ENCODE results near the gene COL6A2. TPM values are rescaled to one million over a fixed set of nuclear protein-coding genes. Genes with fewer than 3 reads are reported as not detected.
"Not testable (repeated sequence)": the region's sequence is repeated elsewhere in the genome, so short reads cannot be mapped to it uniquely, and the experiment has no call there.

Gene COL6A2
- total and polyA plus RNA-seq, 2 donors (not counting 1 experiment from before 2014, with no cell fraction given) = 1.2 to 2.1 TPM

- Mint-ChIP-seq H3K27me3 (peaks cover 3% of the 10 kb centered on the region), H3K27ac (no peak overlapping the region), H3K4me3 (no peak overlapping the region), H3K9me3 (ENCODE audit: insufficient read depth) (no peaks in the 10 kb centered on the region), H3K4me1 (peaks cover 1% of the 10 kb centered on the region)
- H3K36me3 ChIP-seq (replicated peaks in 1 of 2; ENCODE audit: control extremely low read depth in 1 of 2, control insufficient read depth in 1 of 2, extremely low read depth in 1 of 2, insufficient read depth in 2 of 2, low read length in 1 of 2) = no peaks in the 10 kb centered on the region
- H2AFZ ChIP-seq (ENCODE audit: insufficient read depth, low read depth, low read length, poor library complexity, severe bottlenecking) = no peak overlapping the region
- H3K4me3 ChIP-seq (ENCODE audit: control extremely low read depth in 1 of 5, extremely low read depth in 1 of 5, insufficient read depth in 1 of 5, low read depth in 2 of 5, low read length in 4 of 5) = no peak overlapping the region
- ATAC-seq (ENCODE audit: low read depth) = no peak
- WGBS (ENCODE audit: insufficient coverage) = 75% methylated on average over 28 of the region's 28 CpGs
- H3K9ac ChIP-seq (ENCODE audit: low read length) = no peak overlapping the region
- no peaks in the 10 kb centered on the region for H3K79me2 ChIP-seq (ENCODE audit: control insufficient read depth, insufficient read depth, low read length)
- POLR2A ChIA-PET = no interaction called here
- no peaks in the 10 kb centered on the region for H3K27me3 ChIP-seq (replicated peaks in 1 of 4; ENCODE audit: control extremely low read depth in 1 of 4, control insufficient read depth in 3 of 4, insufficient read depth in 4 of 4, low read length in 3 of 4)
- H3K27ac ChIP-seq (ENCODE audit: low read length in 2 of 2) = no peak overlapping the region
- H4K20me1 ChIP-seq (ENCODE audit: control insufficient read depth, insufficient read depth, low read length, poor library complexity, severe bottlenecking) = no peaks in the 10 kb centered on the region
- H3K4me1 ChIP-seq (ENCODE audit: control insufficient read depth in 2 of 2, insufficient read depth in 2 of 2, low read length in 2 of 2) = no peaks in the 10 kb centered on the region
- no peak for DNase-seq
- H3K9me3 ChIP-seq (ENCODE audit: control extremely low read depth in 1 of 3, control insufficient read depth in 2 of 3, insufficient read depth in 1 of 3, low read length in 2 of 3) = peaks cover 0 to 9% (median 0%) of the 10 kb centered on the region in 3 donors
- H3K4me2 ChIP-seq (replicated peaks; ENCODE audit: low read depth, low read length, poor library complexity, severe bottlenecking) = no peak overlapping the region
- intact Hi-C loops (cut with micrococcal nuclease) = no loop called here
- no peak for TF ChIP-seq EZH2 (IDR thresholded peaks at IDR 0.05; ENCODE audit: borderline replicate concordance, insufficient read depth, low read depth, low read length, poor library complexity, severe bottlenecking)
- no peak for TF ChIP-seq CTCF (IDR thresholded peaks at IDR 0.05)
- CTCF ChIA-PET = no interaction called here
Measured at GRCh38 chr21:46138383-46138970, 40.6 kb downstream of the COL6A2 start.

- DNase-seq (no peak), ATAC-seq (ENCODE audit: low read depth) (no peak)
- intact Hi-C loops (cut with micrococcal nuclease) = no loop called here
- Mint-ChIP-seq H3K27me3 (peaks cover 3% of the 10 kb centered on the region), H3K4me3 (no peak overlapping the region), H3K27ac (no peak overlapping the region), H3K4me1 (peaks cover 7% of the 10 kb centered on the region), H3K9me3 (ENCODE audit: insufficient read depth) (no peaks in the 10 kb centered on the region)
- H3K4me3 ChIP-seq (ENCODE audit: control extremely low read depth in 1 of 5, extremely low read depth in 1 of 5, insufficient read depth in 1 of 5, low read depth in 2 of 5, low read length in 4 of 5) = no peak overlapping the region
- no peaks in the 10 kb centered on the region for H3K36me3 ChIP-seq (replicated peaks in 1 of 2; ENCODE audit: control extremely low read depth in 1 of 2, control insufficient read depth in 1 of 2, extremely low read depth in 1 of 2, insufficient read depth in 2 of 2, low read length in 1 of 2)
- no peak overlapping the region for H3K9ac ChIP-seq (ENCODE audit: low read length)
- peaks cover 0 to 5% of the 10 kb centered on the region in 2 donors for H3K4me1 ChIP-seq (ENCODE audit: control insufficient read depth in 2 of 2, insufficient read depth in 2 of 2, low read length in 2 of 2)
- no peak overlapping the region for H3K4me2 ChIP-seq (replicated peaks; ENCODE audit: low read depth, low read length, poor library complexity, severe bottlenecking)
- H3K27ac ChIP-seq (ENCODE audit: low read length in 2 of 2) = no peak overlapping the region
- TF ChIP-seq CTCF (IDR thresholded peaks at IDR 0.05) (no peak), EZH2 (IDR thresholded peaks at IDR 0.05; ENCODE audit: borderline replicate concordance, insufficient read depth, low read depth, low read length, poor library complexity, severe bottlenecking) (no peak)
- H2AFZ ChIP-seq (ENCODE audit: insufficient read depth, low read depth, low read length, poor library complexity, severe bottlenecking) = no peak overlapping the region
- WGBS (ENCODE audit: insufficient coverage) = 94% methylated on average over 8 of the region's 15 CpGs
- H3K9me3 ChIP-seq (ENCODE audit: control extremely low read depth in 1 of 3, control insufficient read depth in 2 of 3, insufficient read depth in 1 of 3, low read length in 2 of 3) = peaks cover 0 to 9% (median 0%) of the 10 kb centered on the region in 3 donors
- H3K79me2 ChIP-seq (ENCODE audit: control insufficient read depth, insufficient read depth, low read length) = no peaks in the 10 kb centered on the region
- POLR2A ChIA-PET = no interaction called here
- CTCF ChIA-PET = no interaction called here
- no peaks in the 10 kb centered on the region for H3K27me3 ChIP-seq (replicated peaks in 1 of 4; ENCODE audit: control extremely low read depth in 1 of 4, control insufficient read depth in 3 of 4, insufficient read depth in 4 of 4, low read length in 3 of 4)
- no peaks in the 10 kb centered on the region for H4K20me1 ChIP-seq (ENCODE audit: control insufficient read depth, insufficient read depth, low read length, poor library complexity, severe bottlenecking)
Measured at GRCh38 chr21:46139686-46140085, 41.8 kb downstream of the COL6A2 start.

- H3K9ac ChIP-seq (ENCODE audit: low read length); CTCF ChIA-PET; H3K27me3 Mint-ChIP-seq; H3K79me2 ChIP-seq (ENCODE audit: control insufficient read depth, insufficient read depth, low read length); H4K20me1 ChIP-seq (ENCODE audit: control insufficient read depth, insufficient read depth, low read length, poor library complexity, severe bottlenecking); H3K4me2 ChIP-seq (replicated peaks; ENCODE audit: low read depth, low read length, poor library complexity, severe bottlenecking); H3K27me3 ChIP-seq (replicated peaks in 1 of 4; ENCODE audit: control extremely low read depth in 1 of 4, control insufficient read depth in 3 of 4, insufficient read depth in 4 of 4, low read length in 3 of 4); H3K27ac Mint-ChIP-seq; POLR2A ChIA-PET; ATAC-seq (ENCODE audit: low read depth); intact Hi-C loops (cut with micrococcal nuclease); H3K4me3 ChIP-seq (ENCODE audit: control extremely low read depth in 1 of 5, extremely low read depth in 1 of 5, insufficient read depth in 1 of 5, low read depth in 2 of 5, low read length in 4 of 5); H3K4me1 Mint-ChIP-seq; DNase-seq; H2AFZ ChIP-seq (ENCODE audit: insufficient read depth, low read depth, low read length, poor library complexity, severe bottlenecking); H3K9me3 ChIP-seq (ENCODE audit: control extremely low read depth in 1 of 3, control insufficient read depth in 2 of 3, insufficient read depth in 1 of 3, low read length in 2 of 3); H3K27ac ChIP-seq (ENCODE audit: low read length in 2 of 2); H3K9me3 Mint-ChIP-seq (ENCODE audit: insufficient read depth); H3K4me3 Mint-ChIP-seq; H3K4me1 ChIP-seq (ENCODE audit: control insufficient read depth in 2 of 2, insufficient read depth in 2 of 2, low read length in 2 of 2); H3K36me3 ChIP-seq (replicated peaks in 1 of 2; ENCODE audit: control extremely low read depth in 1 of 2, control insufficient read depth in 1 of 2, extremely low read depth in 1 of 2, insufficient read depth in 2 of 2, low read length in 1 of 2): not testable (repeated sequence)
- WGBS (ENCODE audit: insufficient coverage) = 75% methylated on average over 29 of the region's 29 CpGs
Measured at GRCh38 chr21:46140352-46141003, 42.6 kb downstream of the COL6A2 start.

Measured in B cell (primary cell).